Stimulated activated naive B cell treated with anti-CD40 and anti-IgM and Interleukin-4, amounts not matched to agents 10 μg/mL and 1 μg/mL and 100 μg/mL, for 72 hours (primary cell): Measurements from ENCODE around the gene OMP.
A peak's percentile ranks its signal among the peaks of the same experiment; 100 is the strongest.

Experiments
- ATAC-seq, 2 donors: fragments of 150-1000 bp; cut with Tn5 transposase; replicated peaks; 2 replicates each; pipeline ENCODE4 v1.10.0; 2021; ENCODE audit warnings: moderate library complexity in 1 of 2
- DNase-seq: peaks from one replicate; pipeline ENCODE4 v3.0.0; 2021
- H3K27ac Mint-ChIP-seq: one replicate; pipeline ENCODE4 v1.8.0; 2022; ENCODE audit warnings: mild to moderate bottlenecking, mixed read lengths
- H3K27me3 Mint-ChIP-seq, 2 donors: one replicate each; pipeline ENCODE4 v1.8.0; 2022; ENCODE audit warnings: mixed read lengths in 2 of 2
- H3K36me3 Mint-ChIP-seq, 2 donors: one replicate each; pipeline ENCODE4 v1.8.0; 2022; ENCODE audit warnings: mixed read lengths in 2 of 2, mild to moderate bottlenecking in 1 of 2
- H3K4me1 Mint-ChIP-seq, 2 donors: one replicate each; pipeline ENCODE4 v1.8.0; 2022; ENCODE audit warnings: mixed read lengths in 2 of 2, mild to moderate bottlenecking in 1 of 2
- H3K4me3 Mint-ChIP-seq, 2 donors: one replicate each; pipeline ENCODE4 v1.8.0; 2022; ENCODE audit warnings: mild to moderate bottlenecking in 2 of 2, mixed read lengths in 2 of 2, moderate library complexity in 1 of 2
- H3K9me3 Mint-ChIP-seq, 2 donors: one replicate each; pipeline ENCODE4 v1.8.0; 2022; ENCODE audit warnings: mixed read lengths in 2 of 2, mild to moderate bottlenecking in 1 of 2

The OMP gene

GRCh38 chr11:77112641-77113381, 10.2 kb downstream of the OMP start:
- no peak for DNase-seq
- H3K9me3 Mint-ChIP-seq = no peaks in the 10 kb centered on the region
- peaks cover 8 to 11% of the 10 kb centered on the region in 2 donors for H3K4me1 Mint-ChIP-seq
- no peaks in the 10 kb centered on the region for H3K27me3 Mint-ChIP-seq
- no peak overlapping the region for H3K4me3 Mint-ChIP-seq
- ATAC-seq = no peak
- no peak overlapping the region for H3K27ac Mint-ChIP-seq
- H3K36me3 Mint-ChIP-seq = no peaks in the 10 kb centered on the region

- H3K27me3 Mint-ChIP-seq = no peaks in the 10 kb centered on the region
- DNase-seq = no peak
- H3K4me3 Mint-ChIP-seq = no peak overlapping the region
- peak in 1 of 2 donors; percentile 43 for ATAC-seq
- H3K9me3 Mint-ChIP-seq = no peaks in the 10 kb centered on the region
- H3K27ac Mint-ChIP-seq = no peak overlapping the region
- H3K36me3 Mint-ChIP-seq = no peaks in the 10 kb centered on the region
- peaks cover 8 to 11% of the 10 kb centered on the region in 2 donors for H3K4me1 Mint-ChIP-seq
Measured at GRCh38 chr11:77113382-77114088, 10.9 kb downstream of the OMP start.

- H3K27ac Mint-ChIP-seq = no peak overlapping the region
- no peaks in the 10 kb centered on the region for H3K27me3 Mint-ChIP-seq
- H3K36me3 Mint-ChIP-seq = no peaks in the 10 kb centered on the region
- ATAC-seq = no peak
- no peak overlapping the region for H3K4me3 Mint-ChIP-seq
- no peak for DNase-seq
- peaks cover 8 to 11% of the 10 kb centered on the region in 2 donors for H3K4me1 Mint-ChIP-seq
- H3K9me3 Mint-ChIP-seq = no peaks in the 10 kb centered on the region
Measured at GRCh38 chr11:77114089-77114463, 11.4 kb downstream of the OMP start.

GRCh38 chr11:77115181-77115611, 12.6 kb downstream of the OMP start:
- Mint-ChIP-seq H3K27ac (no peak overlapping the region), H3K9me3 (no peaks in the 10 kb centered on the region), H3K27me3 (no peaks in the 10 kb centered on the region), H3K36me3 (no peaks in the 10 kb centered on the region), H3K4me3 (no peak overlapping the region), H3K4me1 (peaks cover under 1 to 4% of the 10 kb centered on the region in 2 donors)
- DNase-seq (no peak), ATAC-seq (peak in 1 of 2 donors; percentile 41)

GRCh38 chr11:77115956-77116355, 13.3 kb downstream of the OMP start:
- Mint-ChIP-seq H3K27ac (no peak overlapping the region), H3K36me3 (no peaks in the 10 kb centered on the region), H3K27me3 (no peaks in the 10 kb centered on the region), H3K4me3 (no peak overlapping the region), H3K4me1 (peaks cover 0 to 4% of the 10 kb centered on the region in 2 donors), H3K9me3 (no peaks in the 10 kb centered on the region)
- DNase-seq (no peak), ATAC-seq (no peak)

GRCh38 chr11:77117492-77117891, 14.9 kb downstream of the OMP start:
- DNase-seq = no peak
- no peak overlapping the region for H3K27ac Mint-ChIP-seq
- H3K27me3 Mint-ChIP-seq = no peaks in the 10 kb centered on the region
- no peak for ATAC-seq
- no peak overlapping the region for H3K4me3 Mint-ChIP-seq
- no peaks in the 10 kb centered on the region for H3K36me3 Mint-ChIP-seq
- H3K4me1 Mint-ChIP-seq = peaks cover 0 to 4% of the 10 kb centered on the region in 2 donors
- H3K9me3 Mint-ChIP-seq = no peaks in the 10 kb centered on the region

GRCh38 chr11:77118086-77118485, 15.4 kb downstream of the OMP start:
- no peak overlapping the region for H3K4me3 Mint-ChIP-seq
- no peak overlapping the region for H3K27ac Mint-ChIP-seq
- no peak for ATAC-seq
- H3K4me1 Mint-ChIP-seq = peaks cover 0 to 4% of the 10 kb centered on the region in 2 donors
- DNase-seq = no peak
- H3K27me3 Mint-ChIP-seq = no peaks in the 10 kb centered on the region
- no peaks in the 10 kb centered on the region for H3K9me3 Mint-ChIP-seq
- no peaks in the 10 kb centered on the region for H3K36me3 Mint-ChIP-seq

GRCh38 chr11:77118971-77119370, 16.3 kb downstream of the OMP start:
- H3K27me3 Mint-ChIP-seq = no peaks in the 10 kb centered on the region
- H3K4me1 Mint-ChIP-seq = no peaks in the 10 kb centered on the region
- DNase-seq = no peak
- H3K4me3 Mint-ChIP-seq = no peak overlapping the region
- H3K9me3 Mint-ChIP-seq = no peaks in the 10 kb centered on the region
- no peak overlapping the region for H3K27ac Mint-ChIP-seq
- no peak for ATAC-seq
- no peaks in the 10 kb centered on the region for H3K36me3 Mint-ChIP-seq

GRCh38 chr11:77119531-77119936, 16.9 kb downstream of the OMP start:
- H3K36me3 Mint-ChIP-seq = no peaks in the 10 kb centered on the region
- H3K27ac Mint-ChIP-seq = no peak overlapping the region
- no peak overlapping the region for H3K4me3 Mint-ChIP-seq
- H3K9me3 Mint-ChIP-seq = no peaks in the 10 kb centered on the region
- ATAC-seq (no peak), DNase-seq (no peak)
- H3K27me3 Mint-ChIP-seq = no peaks in the 10 kb centered on the region
- H3K4me1 Mint-ChIP-seq = no peaks in the 10 kb centered on the region

- DNase-seq = no peak
- Mint-ChIP-seq H3K9me3 (no peaks in the 10 kb centered on the region), H3K4me1 (no peaks in the 10 kb centered on the region), H3K36me3 (no peaks in the 10 kb centered on the region), H3K27ac (no peak overlapping the region), H3K4me3 (no peak overlapping the region), H3K27me3 (no peaks in the 10 kb centered on the region)
- ATAC-seq = no peak
Measured at GRCh38 chr11:77120571-77120970, 17.9 kb downstream of the OMP start.

GRCh38 chr11:77121096-77121640, 18.5 kb downstream of the OMP start:
- ATAC-seq (no peak), DNase-seq (no peak)
- no peak overlapping the region for H3K4me3 Mint-ChIP-seq
- H3K9me3 Mint-ChIP-seq = no peaks in the 10 kb centered on the region
- H3K27me3 Mint-ChIP-seq = peaks cover 2 to 3% of the 10 kb centered on the region in 2 donors
- peaks cover under 1% of the 10 kb centered on the region in 2 donors for H3K4me1 Mint-ChIP-seq
- no peaks in the 10 kb centered on the region for H3K36me3 Mint-ChIP-seq
- H3K27ac Mint-ChIP-seq = no peak overlapping the region

- H3K4me3 Mint-ChIP-seq = no peak overlapping the region
- peaks cover 8 to 9% of the 10 kb centered on the region in 2 donors for H3K4me1 Mint-ChIP-seq
- no peak for ATAC-seq
- no peaks in the 10 kb centered on the region for H3K9me3 Mint-ChIP-seq
- peaks cover 10% of the 10 kb centered on the region in 2 donors for H3K27me3 Mint-ChIP-seq
- H3K27ac Mint-ChIP-seq = no peak overlapping the region
- DNase-seq = no peak
- no peaks in the 10 kb centered on the region for H3K36me3 Mint-ChIP-seq
Measured at GRCh38 chr11:77121876-77122575, 19.4 kb downstream of the OMP start.

- H3K9me3 Mint-ChIP-seq = no peaks in the 10 kb centered on the region
- no peak overlapping the region for H3K27ac Mint-ChIP-seq
- H3K36me3 Mint-ChIP-seq = no peaks in the 10 kb centered on the region
- no peak overlapping the region for H3K4me3 Mint-ChIP-seq
- H3K4me1 Mint-ChIP-seq = peaks cover 13 to 16% of the 10 kb centered on the region in 2 donors
- H3K27me3 Mint-ChIP-seq = peaks cover 15 to 17% of the 10 kb centered on the region in 2 donors
- ATAC-seq (no peak), DNase-seq (no peak)
Measured at GRCh38 chr11:77122576-77123212, 20.1 kb downstream of the OMP start.

- no peak overlapping the region for H3K27ac Mint-ChIP-seq
- H3K4me3 Mint-ChIP-seq = no peak overlapping the region
- DNase-seq (no peak), ATAC-seq (no peak)
- no peaks in the 10 kb centered on the region for H3K9me3 Mint-ChIP-seq
- H3K4me1 Mint-ChIP-seq = peaks cover 19 to 24% of the 10 kb centered on the region in 2 donors
- H3K36me3 Mint-ChIP-seq = no peaks in the 10 kb centered on the region
- H3K27me3 Mint-ChIP-seq = peaks cover 20 to 26% of the 10 kb centered on the region in 2 donors
Measured at GRCh38 chr11:77123591-77123990, 21.0 kb downstream of the OMP start.
